GM23338 (cell line): ENCODE results near the gene PIP5K1C.

Experiments
- CREB1 ChIP-seq: fragments of 250-450 bp; sonication (Bioruptor Pico); IDR thresholded peaks from 2 replicates; pipeline ENCODE4 v1.5.0; 2020; ENCODE audit warnings: low read depth, mild to moderate bottlenecking, moderate library complexity
- EZH2 ChIP-seq: fragments of 200-600 bp; sonication (generic); IDR thresholded peaks from one replicate; pipeline ENCODE4 v1.8.0; 2017; ENCODE audit warnings: antibody characterized with exemption, mild to moderate bottlenecking, low read depth; ENCODE audit not compliant: unreplicated experiment
- EZH2phosphoT487 ChIP-seq: fragments of 200-600 bp; sonication (generic); IDR thresholded peaks from one replicate; pipeline ENCODE4 v1.8.1; 2018; ENCODE audit warnings: antibody characterized with exemption; ENCODE audit not compliant: unreplicated experiment
- JUNB ChIP-seq: IDR thresholded peaks from one replicate; pipeline ENCODE4 v1.6.1; 2016; ENCODE audit warnings: antibody characterized with exemption; ENCODE audit not compliant: unreplicated experiment
- POLR2AphosphoS5 ChIP-seq: IDR thresholded peaks from 2 replicates; pipeline ENCODE4 v1.6.1; 2016; ENCODE audit warnings: antibody characterized with exemption, low read depth
- STAT1 ChIP-seq: IDR thresholded peaks from one replicate; pipeline ENCODE4 v1.6.1; 2016; ENCODE audit warnings: antibody characterized with exemption; ENCODE audit not compliant: unreplicated experiment
- ZNF331 ChIP-seq: fragments of 250-450 bp; sonication (Bioruptor Pico); IDR thresholded peaks from 2 replicates; pipeline ENCODE4 v1.5.0; 2020; ENCODE audit warnings: low read depth, mild to moderate bottlenecking, moderate library complexity
- TF ChIP-seq, protein P1 (sequence below), 2 experiments: fragments of 200-600 bp in 1 of 2; sonication (generic) in 1 of 2; conservative IDR thresholded peaks; 2 replicates each; pipeline versions ENCODE4 v1.5.1 to v1.6.1; 2016 to 2017; ENCODE audit warnings: antibody characterized with exemption in 2 of 2, low read depth in 2 of 2, mild to moderate bottlenecking in 2 of 2, moderate library complexity in 1 of 2
- TF ChIP-seq, protein P2 (sequence below): IDR thresholded peaks from one replicate; pipeline ENCODE4 v1.6.1; 2018; ENCODE audit warnings: antibody characterized with exemption; ENCODE audit not compliant: unreplicated experiment
- TF ChIP-seq, protein P3 (sequence below): IDR thresholded peaks from 2 replicates; pipeline ENCODE4 v1.6.1; 2016; ENCODE audit warnings: antibody characterized with exemption
- TF ChIP-seq, protein P4 (sequence below): fragments of 250-450 bp; sonication (Bioruptor Pico); IDR thresholded peaks from 2 replicates; pipeline ENCODE4 v1.5.0; 2020; ENCODE audit warnings: mild to moderate bottlenecking, moderate library complexity

DNA sequence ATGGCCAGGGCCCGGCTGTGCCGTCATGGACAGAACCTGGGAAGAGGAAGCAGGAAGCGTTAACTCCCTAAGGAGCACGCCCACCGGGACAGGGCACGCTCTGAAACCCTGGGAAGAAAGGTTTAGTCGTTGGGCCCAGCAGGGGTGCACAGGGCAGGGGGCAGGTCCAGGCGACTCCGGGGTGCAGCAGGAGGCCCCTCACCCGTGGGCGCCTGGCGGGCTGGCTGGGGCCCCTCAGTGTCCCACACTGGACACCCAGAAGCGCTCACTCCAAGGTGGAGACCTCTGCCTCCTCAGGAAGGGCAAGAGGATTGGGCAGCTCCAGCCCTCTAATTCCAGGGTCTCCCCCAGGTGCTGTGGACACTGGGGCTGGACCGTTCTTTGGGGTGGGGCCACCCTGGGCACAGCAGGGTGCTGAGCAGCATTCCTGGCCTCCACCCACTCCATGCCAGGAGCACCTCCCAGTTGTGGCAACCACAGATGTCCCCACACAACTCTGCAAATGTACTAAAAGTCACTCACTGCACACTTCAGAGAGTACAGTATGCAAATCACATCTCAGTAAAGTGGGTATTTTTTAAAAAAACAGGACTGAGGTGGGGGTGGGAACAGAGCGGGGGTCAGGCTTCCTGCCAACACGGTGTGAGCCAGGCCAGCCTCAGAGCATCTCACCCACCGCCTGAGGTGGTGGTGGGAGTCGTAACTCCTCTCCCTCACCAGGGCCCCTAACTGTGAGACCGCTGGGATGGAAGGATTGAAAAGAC, 35.2 kb downstream of the PIP5K1C start:
- TF ChIP-seq, protein P1, sequence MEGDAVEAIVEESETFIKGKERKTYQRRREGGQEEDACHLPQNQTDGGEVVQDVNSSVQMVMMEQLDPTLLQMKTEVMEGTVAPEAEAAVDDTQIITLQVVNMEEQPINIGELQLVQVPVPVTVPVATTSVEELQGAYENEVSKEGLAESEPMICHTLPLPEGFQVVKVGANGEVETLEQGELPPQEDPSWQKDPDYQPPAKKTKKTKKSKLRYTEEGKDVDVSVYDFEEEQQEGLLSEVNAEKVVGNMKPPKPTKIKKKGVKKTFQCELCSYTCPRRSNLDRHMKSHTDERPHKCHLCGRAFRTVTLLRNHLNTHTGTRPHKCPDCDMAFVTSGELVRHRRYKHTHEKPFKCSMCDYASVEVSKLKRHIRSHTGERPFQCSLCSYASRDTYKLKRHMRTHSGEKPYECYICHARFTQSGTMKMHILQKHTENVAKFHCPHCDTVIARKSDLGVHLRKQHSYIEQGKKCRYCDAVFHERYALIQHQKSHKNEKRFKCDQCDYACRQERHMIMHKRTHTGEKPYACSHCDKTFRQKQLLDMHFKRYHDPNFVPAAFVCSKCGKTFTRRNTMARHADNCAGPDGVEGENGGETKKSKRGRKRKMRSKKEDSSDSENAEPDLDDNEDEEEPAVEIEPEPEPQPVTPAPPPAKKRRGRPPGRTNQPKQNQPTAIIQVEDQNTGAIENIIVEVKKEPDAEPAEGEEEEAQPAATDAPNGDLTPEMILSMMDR (conservative IDR thresholded peaks at IDR 0.05; ENCODE audit: low read depth in 2 of 2): no peak
- TF ChIP-seq EZH2phosphoT487 (no peak), EZH2 (no peak), POLR2AphosphoS5 (no peak), JUNB (no peak), CREB1 (no peak), STAT1 (no peak), ZNF331 (no peak)
- TF ChIP-seq, protein P2, sequence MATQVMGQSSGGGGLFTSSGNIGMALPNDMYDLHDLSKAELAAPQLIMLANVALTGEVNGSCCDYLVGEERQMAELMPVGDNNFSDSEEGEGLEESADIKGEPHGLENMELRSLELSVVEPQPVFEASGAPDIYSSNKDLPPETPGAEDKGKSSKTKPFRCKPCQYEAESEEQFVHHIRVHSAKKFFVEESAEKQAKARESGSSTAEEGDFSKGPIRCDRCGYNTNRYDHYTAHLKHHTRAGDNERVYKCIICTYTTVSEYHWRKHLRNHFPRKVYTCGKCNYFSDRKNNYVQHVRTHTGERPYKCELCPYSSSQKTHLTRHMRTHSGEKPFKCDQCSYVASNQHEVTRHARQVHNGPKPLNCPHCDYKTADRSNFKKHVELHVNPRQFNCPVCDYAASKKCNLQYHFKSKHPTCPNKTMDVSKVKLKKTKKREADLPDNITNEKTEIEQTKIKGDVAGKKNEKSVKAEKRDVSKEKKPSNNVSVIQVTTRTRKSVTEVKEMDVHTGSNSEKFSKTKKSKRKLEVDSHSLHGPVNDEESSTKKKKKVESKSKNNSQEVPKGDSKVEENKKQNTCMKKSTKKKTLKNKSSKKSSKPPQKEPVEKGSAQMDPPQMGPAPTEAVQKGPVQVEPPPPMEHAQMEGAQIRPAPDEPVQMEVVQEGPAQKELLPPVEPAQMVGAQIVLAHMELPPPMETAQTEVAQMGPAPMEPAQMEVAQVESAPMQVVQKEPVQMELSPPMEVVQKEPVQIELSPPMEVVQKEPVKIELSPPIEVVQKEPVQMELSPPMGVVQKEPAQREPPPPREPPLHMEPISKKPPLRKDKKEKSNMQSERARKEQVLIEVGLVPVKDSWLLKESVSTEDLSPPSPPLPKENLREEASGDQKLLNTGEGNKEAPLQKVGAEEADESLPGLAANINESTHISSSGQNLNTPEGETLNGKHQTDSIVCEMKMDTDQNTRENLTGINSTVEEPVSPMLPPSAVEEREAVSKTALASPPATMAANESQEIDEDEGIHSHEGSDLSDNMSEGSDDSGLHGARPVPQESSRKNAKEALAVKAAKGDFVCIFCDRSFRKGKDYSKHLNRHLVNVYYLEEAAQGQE: no peak
- TF ChIP-seq, protein P3, sequence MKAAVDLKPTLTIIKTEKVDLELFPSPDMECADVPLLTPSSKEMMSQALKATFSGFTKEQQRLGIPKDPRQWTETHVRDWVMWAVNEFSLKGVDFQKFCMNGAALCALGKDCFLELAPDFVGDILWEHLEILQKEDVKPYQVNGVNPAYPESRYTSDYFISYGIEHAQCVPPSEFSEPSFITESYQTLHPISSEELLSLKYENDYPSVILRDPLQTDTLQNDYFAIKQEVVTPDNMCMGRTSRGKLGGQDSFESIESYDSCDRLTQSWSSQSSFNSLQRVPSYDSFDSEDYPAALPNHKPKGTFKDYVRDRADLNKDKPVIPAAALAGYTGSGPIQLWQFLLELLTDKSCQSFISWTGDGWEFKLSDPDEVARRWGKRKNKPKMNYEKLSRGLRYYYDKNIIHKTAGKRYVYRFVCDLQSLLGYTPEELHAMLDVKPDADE: no peak
- TF ChIP-seq, protein P4, sequence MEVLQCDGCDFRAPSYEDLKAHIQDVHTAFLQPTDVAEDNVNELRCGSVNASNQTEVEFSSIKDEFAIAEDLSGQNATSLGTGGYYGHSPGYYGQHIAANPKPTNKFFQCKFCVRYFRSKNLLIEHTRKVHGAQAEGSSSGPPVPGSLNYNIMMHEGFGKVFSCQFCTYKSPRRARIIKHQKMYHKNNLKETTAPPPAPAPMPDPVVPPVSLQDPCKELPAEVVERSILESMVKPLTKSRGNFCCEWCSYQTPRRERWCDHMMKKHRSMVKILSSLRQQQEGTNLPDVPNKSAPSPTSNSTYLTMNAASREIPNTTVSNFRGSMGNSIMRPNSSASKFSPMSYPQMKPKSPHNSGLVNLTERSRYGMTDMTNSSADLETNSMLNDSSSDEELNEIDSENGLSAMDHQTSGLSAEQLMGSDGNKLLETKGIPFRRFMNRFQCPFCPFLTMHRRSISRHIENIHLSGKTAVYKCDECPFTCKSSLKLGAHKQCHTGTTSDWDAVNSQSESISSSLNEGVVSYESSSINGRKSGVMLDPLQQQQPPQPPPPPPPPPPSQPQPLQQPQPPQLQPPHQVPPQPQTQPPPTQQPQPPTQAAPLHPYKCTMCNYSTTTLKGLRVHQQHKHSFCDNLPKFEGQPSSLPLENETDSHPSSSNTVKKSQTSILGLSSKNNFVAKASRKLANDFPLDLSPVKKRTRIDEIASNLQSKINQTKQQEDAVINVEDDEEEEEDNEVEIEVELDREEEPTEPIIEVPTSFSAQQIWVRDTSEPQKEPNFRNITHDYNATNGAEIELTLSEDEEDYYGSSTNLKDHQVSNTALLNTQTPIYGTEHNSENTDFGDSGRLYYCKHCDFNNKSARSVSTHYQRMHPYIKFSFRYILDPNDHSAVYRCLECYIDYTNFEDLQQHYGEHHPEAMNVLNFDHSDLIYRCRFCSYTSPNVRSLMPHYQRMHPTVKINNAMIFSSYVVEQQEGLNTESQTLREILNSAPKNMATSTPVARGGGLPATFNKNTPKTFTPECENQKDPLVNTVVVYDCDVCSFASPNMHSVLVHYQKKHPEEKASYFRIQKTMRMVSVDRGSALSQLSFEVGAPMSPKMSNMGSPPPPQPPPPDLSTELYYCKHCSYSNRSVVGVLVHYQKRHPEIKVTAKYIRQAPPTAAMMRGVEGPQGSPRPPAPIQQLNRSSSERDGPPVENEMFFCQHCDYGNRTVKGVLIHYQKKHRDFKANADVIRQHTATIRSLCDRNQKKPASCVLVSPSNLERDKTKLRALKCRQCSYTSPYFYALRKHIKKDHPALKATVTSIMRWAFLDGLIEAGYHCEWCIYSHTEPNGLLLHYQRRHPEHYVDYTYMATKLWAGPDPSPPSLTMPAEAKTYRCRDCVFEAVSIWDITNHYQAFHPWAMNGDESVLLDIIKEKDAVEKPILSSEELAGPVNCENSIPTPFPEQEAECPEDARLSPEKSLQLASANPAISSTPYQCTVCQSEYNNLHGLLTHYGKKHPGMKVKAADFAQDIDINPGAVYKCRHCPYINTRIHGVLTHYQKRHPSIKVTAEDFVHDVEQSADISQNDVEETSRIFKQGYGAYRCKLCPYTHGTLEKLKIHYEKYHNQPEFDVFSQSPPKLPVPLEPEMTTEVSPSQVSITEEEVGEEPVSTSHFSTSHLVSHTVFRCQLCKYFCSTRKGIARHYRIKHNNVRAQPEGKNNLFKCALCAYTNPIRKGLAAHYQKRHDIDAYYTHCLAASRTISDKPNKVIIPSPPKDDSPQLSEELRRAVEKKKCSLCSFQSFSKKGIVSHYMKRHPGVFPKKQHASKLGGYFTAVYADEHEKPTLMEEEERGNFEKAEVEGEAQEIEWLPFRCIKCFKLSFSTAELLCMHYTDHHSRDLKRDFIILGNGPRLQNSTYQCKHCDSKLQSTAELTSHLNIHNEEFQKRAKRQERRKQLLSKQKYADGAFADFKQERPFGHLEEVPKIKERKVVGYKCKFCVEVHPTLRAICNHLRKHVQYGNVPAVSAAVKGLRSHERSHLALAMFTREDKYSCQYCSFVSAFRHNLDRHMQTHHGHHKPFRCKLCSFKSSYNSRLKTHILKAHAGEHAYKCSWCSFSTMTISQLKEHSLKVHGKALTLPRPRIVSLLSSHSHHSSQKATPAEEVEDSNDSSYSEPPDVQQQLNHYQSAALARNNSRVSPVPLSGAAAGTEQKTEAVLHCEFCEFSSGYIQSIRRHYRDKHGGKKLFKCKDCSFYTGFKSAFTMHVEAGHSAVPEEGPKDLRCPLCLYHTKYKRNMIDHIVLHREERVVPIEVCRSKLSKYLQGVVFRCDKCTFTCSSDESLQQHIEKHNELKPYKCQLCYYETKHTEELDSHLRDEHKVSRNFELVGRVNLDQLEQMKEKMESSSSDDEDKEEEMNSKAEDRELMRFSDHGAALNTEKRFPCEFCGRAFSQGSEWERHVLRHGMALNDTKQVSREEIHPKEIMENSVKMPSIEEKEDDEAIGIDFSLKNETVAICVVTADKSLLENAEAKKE: no peak
